Hepatocyte (in vitro differentiated cells): ENCODE measurements around the gene KCND3. TPM values are rescaled to one million over a fixed set of nuclear protein-coding genes. Genes with fewer than 3 reads are reported as not detected.

Experiments used
- DNase-seq: peaks from one replicate; pipeline ENCODE4 v3.0.0-alpha.2; 2016; ENCODE audit warnings: low spot score
- H2AFZ ChIP-seq: fragments of 200-600 bp; sonication (generic); 2 replicates; pipeline ENCODE4 v1.6.0; 2016; ENCODE audit warnings: antibody characterized with exemption, mild to moderate bottlenecking
- H3K27ac ChIP-seq: fragments of 200-600 bp; sonication (generic); 2 replicates; pipeline ENCODE4 v1.5.1; 2016; ENCODE audit warnings: mild to moderate bottlenecking
- H3K27me3 ChIP-seq: fragments of 200-600 bp; sonication (generic); 2 replicates; pipeline ENCODE4 v1.6.1; 2016
- H3K36me3 ChIP-seq: fragments of 200-600 bp; sonication (generic); replicated peaks from 2 replicates; pipeline ENCODE4 v1.5.1; 2016; ENCODE audit warnings: low read depth; ENCODE audit not compliant: insufficient read depth
- H3K4me1 ChIP-seq: fragments of 200-600 bp; sonication (generic); 2 replicates; pipeline ENCODE4 v1.5.1; 2016; ENCODE audit warnings: mild to moderate bottlenecking, moderate library complexity; ENCODE audit not compliant: insufficient read depth
- H3K4me2 ChIP-seq: fragments of 200-600 bp; sonication (generic); 2 replicates; pipeline ENCODE4 v1.6.0; 2016
- H3K4me3 ChIP-seq: fragments of 200-600 bp; sonication (generic); 2 replicates; pipeline ENCODE4 v1.5.1; 2016; ENCODE audit warnings: mild to moderate bottlenecking
- H3K79me2 ChIP-seq: fragments of 200-600 bp; sonication (generic); 2 replicates; pipeline ENCODE4 v1.6.0; 2017; ENCODE audit warnings: mild to moderate bottlenecking
- H3K9me2 ChIP-seq: fragments of 200-600 bp; sonication (generic); replicated peaks from 2 replicates; pipeline ENCODE4 v1.6.0; 2017; ENCODE audit warnings: mild to moderate bottlenecking; ENCODE audit not compliant: insufficient read depth
- H3K9me3 ChIP-seq: fragments of 200-600 bp; sonication (generic); 2 replicates; pipeline ENCODE4 v1.5.1; 2016; ENCODE audit warnings: low read depth, mild to moderate bottlenecking
- H4K20me1 ChIP-seq: fragments of 200-600 bp; sonication (generic); 2 replicates; pipeline ENCODE4 v1.6.0; 2016; ENCODE audit warnings: mild to moderate bottlenecking; ENCODE audit not compliant: insufficient read depth, poor library complexity, severe bottlenecking
- CTCF ChIP-seq: fragments of 200-600 bp; sonication (generic); IDR thresholded peaks from 2 replicates; pipeline ENCODE4 v1.5.1; 2016; ENCODE audit warnings: antibody characterized with exemption, mild to moderate bottlenecking; ENCODE audit not compliant: poor library complexity
- EZH2 ChIP-seq: fragments of 200-600 bp; sonication (generic); IDR thresholded peaks from 2 replicates; pipeline ENCODE4 v1.6.1; 2016; ENCODE audit warnings: antibody characterized with exemption, mild to moderate bottlenecking, borderline replicate concordance
- EZH2phosphoT487 ChIP-seq: fragments of 200-600 bp; sonication (generic); IDR thresholded peaks from one replicate; pipeline ENCODE4 v1.6.1; 2018; ENCODE audit warnings: antibody characterized with exemption, mild to moderate bottlenecking, low read depth, moderate library complexity; ENCODE audit not compliant: unreplicated experiment, severe bottlenecking
- WGBS: methylation state at CpG from one replicate; pipeline ENCODE4 v1.1.6; 2016; ENCODE audit warnings: low lambda C conversion rate; ENCODE audit errors: missing lambda C conversion rate; 5-methylcytosine and 5-hydroxymethylcytosine counted together
- polyA plus RNA-seq: library from polyadenylated mRNA; unstranded; fragments of >200 nt; fragmentation: Nextera tagmentation; extraction: Ambion mirVana; gene quantifications from 2 replicates; pipeline ENCODE4 v1.2.1, GENCODE V29; 2016
- total RNA-seq: library from RNA; depleted of rRNA; stranded (reverse); fragments of >200 nt; gene quantifications from 2 replicates; pipeline ENCODE4 v1.2.3, GENCODE V29; 2014

The KCND3 gene
- total and polyA plus RNA-seq, 2 experiments from 2014 or later: 1.4 to 2.7 TPM

GRCh38 chr1:111813440-111814304 lies 175.8 kb downstream of the KCND3 start:
- H4K20me1 ChIP-seq: no peaks in the 10 kb centered on the region
- H3K27me3 ChIP-seq: no peaks in the 10 kb centered on the region
- WGBS: 64% methylated on average over 16 of the region's 16 CpGs
- H2AFZ ChIP-seq: no peak overlapping the region
- TF ChIP-seq EZH2phosphoT487: no peak
- no peak for TF ChIP-seq EZH2
- no peak for TF ChIP-seq CTCF
- H3K4me3 ChIP-seq: no peak overlapping the region
- H3K9me2 ChIP-seq: no peaks in the 10 kb centered on the region
- no peak for DNase-seq
- H3K9me3 ChIP-seq: no peaks in the 10 kb centered on the region
- no peak overlapping the region for H3K27ac ChIP-seq
- no peak overlapping the region for H3K4me2 ChIP-seq
- H3K4me1 ChIP-seq: no peaks in the 10 kb centered on the region
- no peaks in the 10 kb centered on the region for H3K36me3 ChIP-seq
- H3K79me2 ChIP-seq: no peaks in the 10 kb centered on the region

- TF ChIP-seq EZH2phosphoT487 (no peak), CTCF (no peak), EZH2 (no peak)
- Histone ChIP-seq H4K20me1 (no peaks in the 10 kb centered on the region), H3K36me3 (no peaks in the 10 kb centered on the region), H3K9me3 (no peaks in the 10 kb centered on the region), H3K4me2 (no peak overlapping the region), H3K27ac (no peak overlapping the region), H3K27me3 (no peaks in the 10 kb centered on the region), H3K4me1 (no peaks in the 10 kb centered on the region), H3K4me3 (no peak overlapping the region), H3K9me2 (no peaks in the 10 kb centered on the region), H2AFZ (no peak overlapping the region), H3K79me2 (no peaks in the 10 kb centered on the region)
- DNase-seq: no peak
- WGBS: 88% methylated on average over 4 of the region's 4 CpGs
These were observed 177.2 kb downstream of the KCND3 start for GRCh38 chr1:111812306-111812705.

- Histone ChIP-seq H3K9me3 (no peaks in the 10 kb centered on the region), H3K4me3 (no peak overlapping the region), H3K27ac (no peak overlapping the region), H4K20me1 (no peaks in the 10 kb centered on the region), H3K9me2 (no peaks in the 10 kb centered on the region), H3K36me3 (no peaks in the 10 kb centered on the region), H3K79me2 (no peaks in the 10 kb centered on the region), H2AFZ (no peak overlapping the region), H3K4me1 (no peaks in the 10 kb centered on the region), H3K4me2 (no peak overlapping the region), H3K27me3 (no peaks in the 10 kb centered on the region)
- WGBS: 84% methylated on average over 10 of the region's 10 CpGs
- TF ChIP-seq EZH2 (no peak), CTCF (no peak), EZH2phosphoT487 (no peak)
- no peak for DNase-seq
These were observed 177.6 kb downstream of the KCND3 start for GRCh38 chr1:111811891-111812290.
